OCI-LY3 (cell line): ENCODE measurements around the gene IER5.
"Not testable (repeated sequence)": the region's sequence is repeated elsewhere in the genome, so short reads cannot be mapped to it uniquely, and the experiment has no call there.

Source experiments
- H2AFZ ChIP-seq: fragments of 200-600, 300-600 bp; shearing (Covaris generic); 2 replicates; pipeline ENCODE4 v1.6.0; 2014; ENCODE audit warnings: antibody characterized with exemption, low read depth, low read length
- H3K27ac ChIP-seq: fragments of 200-600, 300-600 bp; sonication (generic); 2 replicates; pipeline ENCODE4 v1.5.1; 2014; ENCODE audit warnings: mild to moderate bottlenecking, low read length, moderate library complexity, mixed read lengths
- H3K27me3 ChIP-seq: fragments of 200-600, 300-600 bp; sonication (generic); 2 replicates; pipeline ENCODE4 v1.6.1; 2014; ENCODE audit warnings: low read depth, low read length, mixed read lengths
- H3K36me3 ChIP-seq: fragments of 200-600, 300-600 bp; sonication (generic); replicated peaks from 2 replicates; pipeline ENCODE3; 2014; ENCODE audit warnings: low read depth, low read length, mixed read lengths
- H3K4me1 ChIP-seq: fragments of 300-600, 200-600 bp; sonication (generic); 2 replicates; pipeline ENCODE4 v1.6.1; 2014; ENCODE audit warnings: low read length, mixed read lengths
- H3K4me2 ChIP-seq: fragments of 200-600, 300-600 bp; sonication (generic); 2 replicates; pipeline ENCODE4 v1.6.1; 2014; ENCODE audit warnings: low read length, mixed read lengths
- H3K4me3 ChIP-seq: fragments of 300-600, 200-600 bp; sonication (generic); 2 replicates; pipeline ENCODE4 v1.5.1; 2014; ENCODE audit warnings: antibody characterized with exemption, mild to moderate bottlenecking, low read length, moderate library complexity
- H3K79me2 ChIP-seq: fragments of 300-600, 200-600 bp; shearing (Covaris generic); 2 replicates; pipeline ENCODE4 v1.6.1; 2014; ENCODE audit warnings: mild to moderate bottlenecking, low read length, mixed read lengths
- H3K9ac ChIP-seq: fragments of 300-600, 200-600 bp; shearing (Covaris generic); 2 replicates; pipeline ENCODE4 v1.6.0; 2014; ENCODE audit warnings: mild to moderate bottlenecking, low read length, moderate library complexity
- H3K9me3 ChIP-seq: fragments of 200-600, 300-600 bp; shearing (Covaris generic); 2 replicates; pipeline ENCODE4 v1.6.1; 2014; ENCODE audit warnings: low read length, mixed read lengths; ENCODE audit not compliant: insufficient read depth
- H4K20me1 ChIP-seq: fragments of 200-600, 300-600 bp; sonication (generic); 2 replicates; pipeline ENCODE4 v1.6.1; 2016; ENCODE audit warnings: low read length, mixed read lengths; ENCODE audit not compliant: insufficient read depth
- EZH2phosphoT487 ChIP-seq: fragments of 200-600 bp; shearing (Covaris generic); IDR thresholded peaks from 2 replicates; pipeline ENCODE4 v1.6.1; 2018; ENCODE audit warnings: antibody characterized with exemption, mixed run types, low read depth
- TF ChIP-seq, protein P1 (sequence below): fragments of 200-600, 300-600 bp; sonication (generic); IDR thresholded peaks from 2 replicates; pipeline ENCODE4 v1.5.1; 2014; ENCODE audit warnings: antibody characterized with exemption, low read length, low read depth

Gene IER5

DNA sequence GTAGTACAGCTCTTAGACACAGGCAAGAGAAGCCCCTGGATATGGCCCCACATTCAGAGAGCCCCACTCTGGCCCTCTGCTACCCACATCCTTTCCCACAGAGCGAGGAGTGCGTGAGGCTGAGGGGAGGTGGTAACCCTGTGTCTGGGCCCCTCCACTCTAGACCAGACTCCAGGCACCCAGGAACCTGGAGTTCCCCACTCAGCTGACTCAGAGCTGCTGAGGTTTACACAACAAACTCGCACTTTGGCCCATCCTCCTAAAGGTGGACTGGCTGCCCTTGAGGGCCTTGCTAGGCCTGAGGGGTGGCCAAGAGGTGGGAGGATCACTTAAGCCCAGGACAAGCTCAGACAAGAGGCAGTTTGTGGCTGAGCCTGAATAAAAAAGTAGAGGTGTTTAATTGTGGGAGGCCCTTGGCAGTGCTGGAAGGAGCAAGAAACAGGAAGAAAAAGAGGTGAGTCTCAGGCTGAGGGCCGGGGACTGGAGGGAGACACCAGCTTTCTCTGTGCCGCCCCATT lies 44.0 kb upstream of the IER5 start:
- no peak overlapping the region for H3K9ac ChIP-seq
- H3K27me3 ChIP-seq: no peaks in the 10 kb centered on the region
- no peak overlapping the region for H3K27ac ChIP-seq
- no peak overlapping the region for H2AFZ ChIP-seq
- H3K4me3 ChIP-seq: no peak overlapping the region
- no peaks in the 10 kb centered on the region for H3K36me3 ChIP-seq
- no peaks in the 10 kb centered on the region for H4K20me1 ChIP-seq
- no peaks in the 10 kb centered on the region for H3K9me3 ChIP-seq
- H3K4me1 ChIP-seq: peaks cover 16% of the 10 kb centered on the region
- no peak for TF ChIP-seq EZH2phosphoT487
- TF ChIP-seq, protein P1, sequence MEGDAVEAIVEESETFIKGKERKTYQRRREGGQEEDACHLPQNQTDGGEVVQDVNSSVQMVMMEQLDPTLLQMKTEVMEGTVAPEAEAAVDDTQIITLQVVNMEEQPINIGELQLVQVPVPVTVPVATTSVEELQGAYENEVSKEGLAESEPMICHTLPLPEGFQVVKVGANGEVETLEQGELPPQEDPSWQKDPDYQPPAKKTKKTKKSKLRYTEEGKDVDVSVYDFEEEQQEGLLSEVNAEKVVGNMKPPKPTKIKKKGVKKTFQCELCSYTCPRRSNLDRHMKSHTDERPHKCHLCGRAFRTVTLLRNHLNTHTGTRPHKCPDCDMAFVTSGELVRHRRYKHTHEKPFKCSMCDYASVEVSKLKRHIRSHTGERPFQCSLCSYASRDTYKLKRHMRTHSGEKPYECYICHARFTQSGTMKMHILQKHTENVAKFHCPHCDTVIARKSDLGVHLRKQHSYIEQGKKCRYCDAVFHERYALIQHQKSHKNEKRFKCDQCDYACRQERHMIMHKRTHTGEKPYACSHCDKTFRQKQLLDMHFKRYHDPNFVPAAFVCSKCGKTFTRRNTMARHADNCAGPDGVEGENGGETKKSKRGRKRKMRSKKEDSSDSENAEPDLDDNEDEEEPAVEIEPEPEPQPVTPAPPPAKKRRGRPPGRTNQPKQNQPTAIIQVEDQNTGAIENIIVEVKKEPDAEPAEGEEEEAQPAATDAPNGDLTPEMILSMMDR: no peak
- no peak overlapping the region for H3K4me2 ChIP-seq
- H3K79me2 ChIP-seq: no peaks in the 10 kb centered on the region

DNA sequence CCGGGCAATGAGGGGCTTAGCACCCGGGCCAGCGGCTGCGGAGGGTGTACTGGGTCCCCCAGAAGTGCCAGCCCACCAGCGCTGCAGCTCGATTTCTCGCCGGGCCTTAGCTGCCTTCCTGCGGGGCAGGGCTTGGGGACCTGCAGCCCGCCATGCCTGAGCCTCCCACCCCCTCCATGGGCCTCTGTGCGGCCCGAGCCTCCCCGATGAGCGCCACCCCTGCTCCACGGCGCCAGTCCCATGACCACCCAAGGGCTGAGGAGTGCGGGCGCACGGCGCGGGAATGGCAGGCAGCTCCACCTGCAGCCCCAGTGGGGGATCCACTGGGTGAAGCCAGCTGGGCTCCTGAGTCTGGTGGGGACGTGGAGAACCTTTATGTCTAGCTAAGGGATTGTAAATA lies 42.6 kb upstream of the IER5 start:
- H3K4me2 ChIP-seq, H3K9ac ChIP-seq, H3K27ac ChIP-seq, H3K4me3 ChIP-seq, H3K9me3 ChIP-seq, H3K79me2 ChIP-seq, H3K27me3 ChIP-seq, H3K36me3 ChIP-seq, H2AFZ ChIP-seq, H4K20me1 ChIP-seq: not testable (repeated sequence)
- H3K4me1 ChIP-seq: peaks cover 16% of the 10 kb centered on the region

DNA sequence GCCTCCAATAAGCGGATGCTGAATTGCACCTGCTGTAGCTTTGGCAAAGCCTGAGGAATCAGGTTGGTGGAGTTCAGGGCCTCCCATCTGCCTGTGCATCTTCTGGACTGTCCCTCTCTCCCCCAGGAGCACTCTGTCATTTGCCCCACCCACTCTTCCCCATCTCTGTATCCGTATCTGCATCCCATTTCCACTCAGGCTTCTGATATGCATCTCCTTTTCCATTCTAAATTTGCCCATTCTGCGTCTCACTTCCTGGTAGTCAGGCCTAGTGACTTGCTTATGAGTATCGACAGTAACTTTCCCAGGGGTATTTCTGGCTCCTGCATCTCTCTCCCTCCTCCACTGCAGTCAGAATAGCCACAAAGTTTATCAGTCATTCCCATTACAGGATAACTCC lies 39.1 kb upstream of the IER5 start:
- no peaks in the 10 kb centered on the region for H4K20me1 ChIP-seq
- H3K36me3 ChIP-seq: no peaks in the 10 kb centered on the region
- H3K9me3 ChIP-seq: no peaks in the 10 kb centered on the region
- peaks cover 7% of the 10 kb centered on the region for H3K4me1 ChIP-seq
- H3K27ac ChIP-seq: no peak overlapping the region
- H3K79me2 ChIP-seq: no peaks in the 10 kb centered on the region
- no peak overlapping the region for H3K9ac ChIP-seq
- TF ChIP-seq, protein P1: no peak
- TF ChIP-seq EZH2phosphoT487: no peak
- H3K27me3 ChIP-seq: no peaks in the 10 kb centered on the region
- no peak overlapping the region for H3K4me2 ChIP-seq
- no peak overlapping the region for H3K4me3 ChIP-seq
- no peak overlapping the region for H2AFZ ChIP-seq

DNA sequence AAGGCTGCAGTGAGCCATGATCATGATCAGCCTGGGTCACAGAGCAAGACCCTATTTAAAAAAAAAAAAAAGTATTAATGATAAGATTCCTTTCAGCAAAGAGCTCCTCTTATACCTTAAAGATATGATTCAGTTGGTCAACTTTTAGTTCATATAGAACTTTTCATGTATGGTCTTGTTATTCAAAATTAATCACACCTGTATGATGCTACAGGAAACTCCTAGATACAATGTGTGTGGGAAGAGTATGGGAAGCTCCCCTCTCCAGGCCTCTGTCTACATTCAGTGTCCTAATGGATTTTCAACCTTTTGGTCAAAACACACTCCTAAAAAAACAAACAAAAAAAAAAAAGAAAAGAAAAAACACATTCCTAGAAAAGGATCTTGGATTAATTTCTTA lies 37.6 kb upstream of the IER5 start:
- Histone ChIP-seq H2AFZ (no peak overlapping the region), H3K79me2 (no peaks in the 10 kb centered on the region), H3K27ac (no peak overlapping the region), H3K27me3 (no peaks in the 10 kb centered on the region), H3K4me2 (no peak overlapping the region), H3K4me3 (no peak overlapping the region), H3K9ac (no peak overlapping the region), H3K4me1 (no peaks in the 10 kb centered on the region), H3K36me3 (no peaks in the 10 kb centered on the region), H3K9me3 (no peaks in the 10 kb centered on the region), H4K20me1 (no peaks in the 10 kb centered on the region)
- TF ChIP-seq, protein P1: no peak
- TF ChIP-seq EZH2phosphoT487: no peak

DNA sequence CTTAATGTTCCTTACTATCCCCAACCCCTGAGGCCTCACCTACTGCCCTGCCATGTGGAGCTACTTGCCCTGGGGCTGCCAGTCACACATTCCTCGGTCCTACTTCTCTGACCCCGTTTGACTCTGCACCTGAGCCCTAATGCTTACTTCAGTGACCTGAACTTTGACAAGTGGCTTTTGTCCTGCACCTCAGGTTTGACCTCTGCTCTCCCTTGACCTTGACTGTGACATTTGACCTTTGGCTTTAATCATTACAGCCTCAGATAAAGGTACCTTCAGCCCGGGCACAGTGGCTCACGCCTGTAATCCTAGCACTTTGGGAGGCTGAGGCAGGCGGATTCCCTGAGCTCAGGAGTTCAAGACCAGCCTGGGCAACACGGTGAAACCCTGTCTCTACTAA lies 31.9 kb upstream of the IER5 start:
- Histone ChIP-seq H4K20me1 (no peaks in the 10 kb centered on the region), H3K9me3 (no peaks in the 10 kb centered on the region), H3K4me3 (no peak overlapping the region), H3K27ac (no peak overlapping the region), H3K4me1 (peaks cover 4% of the 10 kb centered on the region), H3K9ac (no peak overlapping the region), H2AFZ (no peak overlapping the region), H3K79me2 (no peaks in the 10 kb centered on the region), H3K27me3 (0 out of 2 replicates have a peak, but pooled peaks cover 3% of the 10 kb centered on the region), H3K36me3 (no peaks in the 10 kb centered on the region), H3K4me2 (no peak overlapping the region)
- TF ChIP-seq, protein P1: no peak
- TF ChIP-seq EZH2phosphoT487: no peak
